GM12874 (cell line): ENCODE results near the gene TCP10L.

ENCODE experiments used
- TF ChIP-seq, protein P1 (sequence below): IDR thresholded peaks from 2 replicates; pipeline ENCODE4 v1.5.1; 2011; ENCODE audit warnings: low read depth, mild to moderate bottlenecking, control low read depth, low read length, moderate library complexity; ENCODE audit not compliant: insufficient read depth

The TCP10L gene

DNA sequence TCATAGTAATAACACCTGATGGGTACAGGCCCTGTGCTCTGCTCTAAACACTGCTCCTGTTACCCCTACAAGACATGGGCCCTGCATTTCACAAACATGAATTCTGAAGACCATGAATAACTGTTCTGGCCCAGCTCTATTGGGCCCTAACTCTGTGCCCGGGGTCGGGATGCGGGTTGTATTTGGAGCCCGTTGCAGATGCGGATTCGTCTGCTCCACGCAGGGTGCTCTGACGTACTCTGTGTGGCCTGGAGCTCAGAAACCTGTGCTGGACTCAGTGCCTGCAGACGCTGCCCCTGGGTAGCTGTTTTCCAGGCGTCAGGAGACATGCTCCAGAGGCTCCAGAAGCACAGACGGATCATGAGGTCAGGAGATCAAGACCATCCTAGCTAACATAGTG, 10.1 kb upstream of the TCP10L start:
- TF ChIP-seq, protein P1, sequence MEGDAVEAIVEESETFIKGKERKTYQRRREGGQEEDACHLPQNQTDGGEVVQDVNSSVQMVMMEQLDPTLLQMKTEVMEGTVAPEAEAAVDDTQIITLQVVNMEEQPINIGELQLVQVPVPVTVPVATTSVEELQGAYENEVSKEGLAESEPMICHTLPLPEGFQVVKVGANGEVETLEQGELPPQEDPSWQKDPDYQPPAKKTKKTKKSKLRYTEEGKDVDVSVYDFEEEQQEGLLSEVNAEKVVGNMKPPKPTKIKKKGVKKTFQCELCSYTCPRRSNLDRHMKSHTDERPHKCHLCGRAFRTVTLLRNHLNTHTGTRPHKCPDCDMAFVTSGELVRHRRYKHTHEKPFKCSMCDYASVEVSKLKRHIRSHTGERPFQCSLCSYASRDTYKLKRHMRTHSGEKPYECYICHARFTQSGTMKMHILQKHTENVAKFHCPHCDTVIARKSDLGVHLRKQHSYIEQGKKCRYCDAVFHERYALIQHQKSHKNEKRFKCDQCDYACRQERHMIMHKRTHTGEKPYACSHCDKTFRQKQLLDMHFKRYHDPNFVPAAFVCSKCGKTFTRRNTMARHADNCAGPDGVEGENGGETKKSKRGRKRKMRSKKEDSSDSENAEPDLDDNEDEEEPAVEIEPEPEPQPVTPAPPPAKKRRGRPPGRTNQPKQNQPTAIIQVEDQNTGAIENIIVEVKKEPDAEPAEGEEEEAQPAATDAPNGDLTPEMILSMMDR, result no peak

DNA sequence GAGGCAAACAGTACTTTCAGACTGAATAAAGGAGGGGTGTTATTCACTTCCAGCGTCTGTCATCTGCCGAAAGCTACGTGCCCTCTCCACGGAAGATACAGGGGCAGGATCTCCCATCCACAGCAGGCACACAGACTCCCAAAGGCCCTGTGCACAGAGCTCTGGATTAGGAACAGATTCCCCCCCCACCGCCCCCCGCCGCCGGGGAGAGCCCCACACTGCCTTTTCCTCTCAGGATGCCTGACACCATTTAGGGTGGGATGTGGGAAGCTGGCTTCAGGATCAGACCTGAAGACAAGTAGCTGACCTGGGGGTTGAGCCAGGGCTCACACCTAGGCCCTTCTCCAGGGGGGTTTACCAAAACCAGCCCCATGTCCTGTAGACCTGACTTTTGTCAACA, 8.4 kb upstream of the TCP10L start:
- TF ChIP-seq, protein P1, result no peak

DNA sequence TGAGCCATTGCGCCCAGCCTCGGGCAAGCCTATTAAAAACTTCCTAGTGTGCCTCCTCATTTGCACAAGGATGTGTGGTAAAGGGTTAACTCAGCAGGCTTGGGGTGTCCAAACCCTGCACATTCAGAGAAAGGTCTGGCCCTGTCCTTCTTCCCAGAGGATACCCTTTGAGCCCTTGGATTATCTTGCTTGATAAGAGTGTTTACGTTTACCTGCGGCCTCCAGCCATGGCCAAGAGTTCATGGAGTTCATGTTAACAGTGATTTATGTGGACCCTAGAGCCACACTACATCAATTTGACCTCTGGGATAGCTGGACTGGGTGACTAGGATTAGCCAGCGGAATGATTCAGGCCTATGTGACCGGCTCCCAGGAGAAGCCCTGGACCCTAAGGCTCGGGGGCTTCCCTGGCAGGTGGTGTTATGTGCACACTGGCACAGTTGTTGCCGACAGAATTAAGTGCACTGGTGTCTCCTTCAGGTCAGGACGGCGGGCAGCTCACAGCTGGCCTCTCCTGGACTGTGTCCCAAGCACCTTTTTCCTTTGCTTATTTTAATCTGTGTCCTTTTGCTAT, 7.7 kb upstream of the TCP10L start:
- TF ChIP-seq, protein P1, result no peak

DNA sequence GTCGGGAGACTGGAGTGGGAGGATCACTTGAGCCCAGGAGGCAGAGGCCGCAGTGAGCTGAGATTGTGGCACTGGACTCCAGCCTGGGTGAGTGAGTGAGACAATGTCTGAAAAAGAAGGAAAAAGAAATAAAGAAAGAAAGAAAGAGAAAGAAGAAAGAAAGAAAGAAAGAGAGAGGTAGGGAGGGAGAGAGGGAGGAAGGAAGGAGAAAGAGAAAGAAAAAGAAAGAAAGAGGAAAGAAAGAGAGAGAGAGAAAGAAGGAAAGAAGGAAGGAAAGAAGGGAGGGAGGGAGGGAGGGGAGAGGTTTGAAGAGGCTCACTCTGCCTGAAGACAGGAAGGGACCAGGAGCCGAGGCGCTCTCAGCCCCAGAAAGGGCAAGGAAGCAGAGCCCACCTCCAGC, 4.8 kb upstream of the TCP10L start:
- TF ChIP-seq, protein P1, result no peak

DNA sequence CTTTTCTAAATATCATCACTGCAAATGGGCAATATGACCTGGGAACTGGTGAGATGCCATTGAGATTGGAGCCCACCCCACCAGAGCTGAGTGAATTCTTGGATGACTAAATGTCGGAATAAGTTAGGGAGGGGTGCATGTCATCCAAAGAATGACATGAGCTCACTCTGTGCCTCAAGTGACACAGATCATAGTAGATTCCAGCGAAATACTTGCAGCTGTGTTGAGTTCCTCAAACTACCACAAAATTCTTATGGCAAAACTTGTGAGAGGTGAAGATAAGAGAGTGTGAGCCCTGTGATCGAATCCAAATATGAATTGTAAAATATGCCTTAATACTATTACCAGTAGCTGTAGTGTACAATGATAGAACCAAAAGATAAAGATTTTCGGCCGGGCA, 2.3 kb upstream of the TCP10L start:
- TF ChIP-seq, protein P1, result no peak

DNA sequence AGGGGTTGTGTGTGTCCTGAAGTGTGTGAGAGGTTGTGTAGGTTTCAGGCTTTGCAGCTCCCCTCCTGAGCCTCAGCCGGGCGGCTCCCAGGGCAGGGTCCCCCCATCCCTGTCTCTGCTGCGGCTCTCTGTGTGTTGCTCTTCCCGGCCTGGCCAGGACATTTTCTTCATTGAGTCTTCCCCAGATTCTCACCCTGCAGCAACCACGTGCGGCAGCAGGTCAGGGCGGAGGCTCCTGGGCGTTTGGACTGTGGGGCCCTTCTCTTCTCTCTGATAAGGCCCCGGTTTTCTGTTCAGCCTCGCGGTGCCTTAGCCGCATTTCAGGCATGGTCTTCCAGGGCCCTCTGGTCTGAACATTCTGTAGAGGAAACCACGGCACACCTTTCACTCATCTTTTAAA, 1.8 kb upstream of the TCP10L start:
- TF ChIP-seq, protein P1, result no peak

DNA sequence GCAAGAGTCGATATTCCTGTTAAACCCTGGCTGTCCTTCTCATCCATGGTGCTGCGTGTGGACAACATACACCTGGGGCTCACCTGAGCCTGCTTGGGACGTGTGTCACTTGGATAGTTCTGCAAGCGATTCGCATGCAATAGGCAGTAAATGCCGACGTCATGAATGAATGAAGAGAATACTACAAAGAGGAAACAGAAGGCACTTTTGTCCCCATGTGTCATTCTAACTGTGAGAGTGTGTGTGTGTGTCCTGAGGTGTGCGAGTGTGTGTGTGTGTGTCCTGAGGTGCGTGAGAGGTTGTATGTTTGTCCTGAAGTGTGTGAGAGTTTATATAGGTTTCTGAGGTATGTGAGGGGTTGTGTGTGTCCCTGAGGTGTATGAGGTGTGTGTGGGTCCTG, 647 bp upstream of the TCP10L start:
- TF ChIP-seq, protein P1, result no peak
